DOHH2 (cell line): Measurements from ENCODE around the gene UBE4A.
A peak's percentile ranks its signal among the peaks of the same experiment; 100 is the strongest.

ENCODE experiments used
- H3F3A ChIP-seq: fragments of 200-600 bp; sonication (generic), shearing (Covaris generic); 2 replicates; pipeline ENCODE4 v1.6.0; 2016; ENCODE audit warnings: antibody characterized with exemption, mild to moderate bottlenecking; ENCODE audit not compliant: control insufficient read depth, insufficient read depth
- H3K27ac ChIP-seq: fragments of 200-600 bp; sonication (generic); 2 replicates; pipeline ENCODE4 v1.5.1; 2014; ENCODE audit warnings: low read depth, mild to moderate bottlenecking, low read length, moderate library complexity
- H3K27me3 ChIP-seq: fragments of 200-600 bp; sonication (generic); 2 replicates; pipeline ENCODE4 v1.6.1; 2014; ENCODE audit warnings: mild to moderate bottlenecking, low read length, mixed read lengths; ENCODE audit not compliant: control insufficient read depth
- H3K36me3 ChIP-seq: fragments of 200-600 bp; sonication (generic); 2 replicates; pipeline ENCODE4 v1.6.1; 2014; ENCODE audit warnings: mild to moderate bottlenecking, low read length, moderate library complexity, mixed read lengths; ENCODE audit not compliant: control insufficient read depth
- H3K4me1 ChIP-seq: fragments of 200-600 bp; sonication (generic); 2 replicates; pipeline ENCODE4 v1.6.1; 2014; ENCODE audit warnings: mild to moderate bottlenecking, low read length, mixed read lengths; ENCODE audit not compliant: control insufficient read depth
- H3K4me2 ChIP-seq: fragments of 200-600 bp; sonication (generic); 2 replicates; pipeline ENCODE4 v1.6.0; 2014; ENCODE audit warnings: mild to moderate bottlenecking, low read length, moderate library complexity
- H3K4me3 ChIP-seq: fragments of 200-600 bp; sonication (generic); 2 replicates; pipeline ENCODE4 v1.5.1; 2014; ENCODE audit warnings: mild to moderate bottlenecking, low read length, mixed read lengths
- H3K79me2 ChIP-seq: fragments of 200-600 bp; sonication (generic); 2 replicates; pipeline ENCODE4 v1.6.1; 2014; ENCODE audit warnings: mild to moderate bottlenecking, low read length, mixed read lengths; ENCODE audit not compliant: control insufficient read depth
- H3K9me2 ChIP-seq: fragments of 200-600 bp; sonication (generic); replicated peaks from 2 replicates; pipeline ENCODE4 v1.6.1; 2014; ENCODE audit warnings: mild to moderate bottlenecking, low read length, mixed read lengths; ENCODE audit not compliant: control insufficient read depth
- H3K9me3 ChIP-seq: fragments of 200-600 bp; sonication (generic); 2 replicates; pipeline ENCODE4 v1.6.1; 2014; ENCODE audit warnings: antibody characterized with exemption, low read length, mixed read lengths; ENCODE audit not compliant: control insufficient read depth, insufficient read depth
- H4K20me1 ChIP-seq: fragments of 200-600 bp; sonication (generic); 2 replicates; pipeline ENCODE4 v1.6.0; 2014; ENCODE audit warnings: low read depth, mild to moderate bottlenecking, antibody characterized with exemption, low read length, moderate library complexity; ENCODE audit not compliant: control insufficient read depth, insufficient read depth
- CTCF ChIP-seq: fragments of 200-600 bp; sonication (generic); IDR thresholded peaks from one replicate; pipeline ENCODE4 v1.5.1; 2014; ENCODE audit warnings: antibody characterized with exemption, mild to moderate bottlenecking, low read depth, low read length; ENCODE audit not compliant: poor library complexity, severe bottlenecking
- EZH2phosphoT487 ChIP-seq: fragments of 200-600 bp; sonication (generic); IDR thresholded peaks from 2 replicates; pipeline ENCODE4 v1.6.1; 2017; ENCODE audit warnings: borderline replicate concordance, mild to moderate bottlenecking, antibody characterized with exemption, low read length, moderate library complexity, mixed read lengths

The UBE4A gene, protein sequence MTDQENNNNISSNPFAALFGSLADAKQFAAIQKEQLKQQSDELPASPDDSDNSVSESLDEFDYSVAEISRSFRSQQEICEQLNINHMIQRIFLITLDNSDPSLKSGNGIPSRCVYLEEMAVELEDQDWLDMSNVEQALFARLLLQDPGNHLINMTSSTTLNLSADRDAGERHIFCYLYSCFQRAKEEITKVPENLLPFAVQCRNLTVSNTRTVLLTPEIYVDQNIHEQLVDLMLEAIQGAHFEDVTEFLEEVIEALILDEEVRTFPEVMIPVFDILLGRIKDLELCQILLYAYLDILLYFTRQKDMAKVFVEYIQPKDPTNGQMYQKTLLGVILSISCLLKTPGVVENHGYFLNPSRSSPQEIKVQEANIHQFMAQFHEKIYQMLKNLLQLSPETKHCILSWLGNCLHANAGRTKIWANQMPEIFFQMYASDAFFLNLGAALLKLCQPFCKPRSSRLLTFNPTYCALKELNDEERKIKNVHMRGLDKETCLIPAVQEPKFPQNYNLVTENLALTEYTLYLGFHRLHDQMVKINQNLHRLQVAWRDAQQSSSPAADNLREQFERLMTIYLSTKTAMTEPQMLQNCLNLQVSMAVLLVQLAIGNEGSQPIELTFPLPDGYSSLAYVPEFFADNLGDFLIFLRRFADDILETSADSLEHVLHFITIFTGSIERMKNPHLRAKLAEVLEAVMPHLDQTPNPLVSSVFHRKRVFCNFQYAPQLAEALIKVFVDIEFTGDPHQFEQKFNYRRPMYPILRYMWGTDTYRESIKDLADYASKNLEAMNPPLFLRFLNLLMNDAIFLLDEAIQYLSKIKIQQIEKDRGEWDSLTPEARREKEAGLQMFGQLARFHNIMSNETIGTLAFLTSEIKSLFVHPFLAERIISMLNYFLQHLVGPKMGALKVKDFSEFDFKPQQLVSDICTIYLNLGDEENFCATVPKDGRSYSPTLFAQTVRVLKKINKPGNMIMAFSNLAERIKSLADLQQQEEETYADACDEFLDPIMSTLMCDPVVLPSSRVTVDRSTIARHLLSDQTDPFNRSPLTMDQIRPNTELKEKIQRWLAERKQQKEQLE

DNA sequence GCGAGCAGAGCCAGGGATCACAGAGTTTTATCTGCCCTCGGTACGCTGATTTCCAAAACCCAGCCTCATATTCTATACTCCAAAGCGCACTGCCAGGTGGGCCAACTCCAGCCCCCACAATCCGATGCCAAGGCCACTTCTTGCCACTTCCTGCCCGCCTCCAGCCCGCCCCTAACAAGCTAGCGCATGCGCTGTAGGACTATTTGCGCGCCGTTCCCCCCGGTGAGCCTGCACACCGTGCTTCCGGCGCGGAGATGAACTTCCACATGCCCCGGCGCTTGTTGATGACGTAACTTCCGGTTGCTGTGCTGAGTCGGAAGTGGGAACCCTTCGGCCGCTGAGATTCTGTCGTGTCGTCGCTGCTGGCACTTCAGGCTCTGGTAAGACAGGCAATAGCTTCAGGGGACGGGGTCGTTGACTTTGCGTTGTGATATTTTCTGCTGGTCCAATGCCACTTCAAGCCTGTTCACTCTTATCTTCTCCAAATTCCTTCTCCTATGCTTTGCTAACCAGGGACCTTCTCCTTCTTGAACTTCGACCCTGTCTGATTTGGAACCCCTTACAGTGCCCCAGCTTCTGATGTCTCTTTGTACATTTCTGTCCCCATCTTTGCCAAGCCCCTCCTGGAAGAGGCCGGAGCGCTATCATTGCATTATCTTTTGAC, at the start of gene UBE4A:
UBE4A (plus strand) TSS at position 306 of the 664 bp plus-strand sequence. CDS start 5,481 bp downstream, outside the sequence.
- TF ChIP-seq EZH2phosphoT487: no peak
- TF ChIP-seq CTCF: no peak
- peak within 1 kb of the TSS; percentile 75 for H3K4me2 ChIP-seq
- H3K79me2 ChIP-seq: peaks cover 50% of the 10 kb centered on the region
- H3K36me3 ChIP-seq: peaks cover 37% of the 10 kb centered on the region
- H4K20me1 ChIP-seq: peaks cover 10% of the 10 kb centered on the region; the same call in 1 of the 2 replicates
- H3K9me3 ChIP-seq: no peaks in the 10 kb centered on the region
- peak within 1 kb of the TSS; percentile 97 for H3K4me3 ChIP-seq
- H3K27me3 ChIP-seq: no peaks in the 10 kb centered on the region
- peak within 1 kb of the TSS; percentile 38 for H3K27ac ChIP-seq
- no peaks in the 10 kb centered on the region for H3K9me2 ChIP-seq
- H3K4me1 ChIP-seq: peaks cover 26% of the 10 kb centered on the region
- H3F3A ChIP-seq: peaks cover 14% of the 10 kb centered on the region

DNA sequence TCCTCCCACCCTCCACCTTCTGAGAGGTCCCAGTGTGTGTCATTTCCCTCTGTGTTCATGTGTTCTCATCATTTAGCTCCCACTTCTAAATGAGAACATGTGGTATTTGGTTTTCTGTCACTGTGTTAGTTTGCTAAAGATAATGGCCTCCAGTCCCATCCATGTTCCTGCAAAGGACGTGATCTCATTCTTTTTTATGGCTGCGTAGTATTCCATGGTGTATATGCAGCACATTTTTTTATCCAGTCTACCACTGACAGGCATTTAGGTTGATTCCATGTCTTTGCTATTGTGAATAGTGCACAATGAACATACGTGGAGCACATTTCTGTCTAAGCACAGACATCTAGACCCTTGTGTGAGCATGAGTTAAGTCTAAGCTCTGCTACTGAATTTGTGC, 49.1 kb upstream of the UBE4A start:
- Histone ChIP-seq H3K27ac (no peak overlapping the region), H4K20me1 (no peaks in the 10 kb centered on the region), H3K9me3 (no peaks in the 10 kb centered on the region), H3K79me2 (peaks cover 6% of the 10 kb centered on the region; the same call in 1 of the 2 replicates), H3K27me3 (no peaks in the 10 kb centered on the region), H3K9me2 (no peaks in the 10 kb centered on the region), H3K36me3 (no peaks in the 10 kb centered on the region), H3K4me2 (no peak overlapping the region), H3K4me1 (peaks cover 59% of the 10 kb centered on the region), H3K4me3 (no peak overlapping the region), H3F3A (peaks cover 30% of the 10 kb centered on the region)
- TF ChIP-seq CTCF: no peak
- TF ChIP-seq EZH2phosphoT487: no peak

- peaks cover 35% of the 10 kb centered on the region for H3F3A ChIP-seq
- H4K20me1 ChIP-seq: no peaks in the 10 kb centered on the region
- H3K9me2 ChIP-seq: no peaks in the 10 kb centered on the region
- H3K4me3 ChIP-seq: peak overlapping the region; percentile 71
- no peaks in the 10 kb centered on the region for H3K36me3 ChIP-seq
- peak overlapping the region; percentile 100 for H3K27ac ChIP-seq
- H3K79me2 ChIP-seq: peaks cover 6% of the 10 kb centered on the region; the same call in 1 of the 2 replicates
- no peak for TF ChIP-seq EZH2phosphoT487
- TF ChIP-seq CTCF: no peak
- H3K4me2 ChIP-seq: peak overlapping the region; percentile 100
- H3K4me1 ChIP-seq: peaks cover 58% of the 10 kb centered on the region
- no peaks in the 10 kb centered on the region for H3K27me3 ChIP-seq
- H3K9me3 ChIP-seq: no peaks in the 10 kb centered on the region
These were observed 48.5 kb upstream of the UBE4A start for GRCh38 chr11:118310781-118311485.
